ENCODE results near the gene SHC3.

The SHC3 gene

DNA sequence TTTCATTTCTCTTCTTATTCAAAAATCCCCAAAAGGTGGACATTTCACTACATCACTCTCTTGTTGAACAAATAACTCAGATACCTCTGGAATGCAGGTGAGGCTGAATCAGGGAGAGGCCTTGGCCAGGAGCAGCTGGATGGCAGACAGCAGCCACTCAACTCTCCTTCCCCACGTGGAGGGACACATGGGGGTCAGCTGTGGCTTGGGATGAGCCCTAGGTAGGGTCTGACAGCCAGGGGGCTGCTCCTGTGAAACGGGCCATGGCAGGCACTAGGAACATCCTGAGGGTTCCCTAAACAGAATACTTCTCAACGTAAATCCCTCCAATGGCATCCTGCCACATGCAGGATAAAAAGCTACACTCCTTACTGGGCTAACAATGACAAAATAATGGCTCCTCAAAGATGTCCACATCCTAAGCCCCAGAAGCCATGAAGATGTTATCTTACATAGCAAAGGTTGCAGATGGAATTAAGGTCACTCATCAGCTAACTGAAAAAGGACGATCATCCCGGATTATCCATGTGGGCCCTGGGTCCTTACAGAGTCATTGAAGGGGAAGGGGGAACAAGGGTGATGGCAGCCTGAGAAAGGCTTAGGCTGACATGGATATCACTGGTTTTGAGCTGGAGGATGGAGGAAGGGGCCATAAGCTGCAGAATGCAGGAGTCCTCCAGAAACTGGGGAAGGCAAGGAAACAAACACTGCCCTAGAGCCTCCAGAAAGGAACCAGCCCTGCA, 218.7 kb downstream of the SHC3 start:
- no peak for DNase-seq
- intact Hi-C loops (cut with DNase I), result no loop called here

DNA sequence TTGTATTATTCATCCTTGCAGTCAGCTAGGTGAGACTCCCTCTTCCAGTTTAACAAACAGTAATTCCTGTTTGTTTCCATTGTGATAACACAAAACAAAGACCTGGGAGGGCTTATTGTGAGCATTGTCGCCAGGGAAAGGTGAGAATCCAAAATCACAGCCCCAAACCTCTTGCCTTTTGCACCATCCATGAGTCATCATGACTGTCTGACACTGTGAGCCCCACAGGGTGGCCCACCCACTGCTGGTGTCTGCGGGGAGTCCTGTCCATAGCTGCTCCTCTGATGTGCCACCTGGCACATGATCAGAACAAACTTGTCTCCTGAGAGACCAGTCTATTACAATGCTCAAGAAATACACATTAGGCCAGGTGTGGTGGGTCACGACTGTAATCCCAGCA, 221.1 kb downstream of the SHC3 start:
- intact Hi-C loops (cut with DNase I), result no loop called here
- DNase-seq, result no peak
